SK-N-SH treated with all-trans-retinoic acid at 6 μM for 48 hours (cell line): ENCODE measurements around the gene CTIF.

Experiments used
- ATAC-seq: fragments of 200-7000 bp; cut with Tn5 transposase; 3 replicates; pipeline ENCODE4 v1.9.1; 2020; ENCODE audit warnings: mild to moderate bottlenecking, moderate library complexity
- ARNTL ChIP-seq: fragments of 450-650 bp; formaldehyde crosslinking; IDR thresholded peaks from 2 replicates; pipeline ENCODE4 v1.5.0; 2020; ENCODE audit warnings: low read depth, mild to moderate bottlenecking, moderate library complexity, borderline replicate concordance
- BACH2 ChIP-seq: fragments of 250-450 bp; sonication (Bioruptor Pico); IDR thresholded peaks from 2 replicates; pipeline ENCODE4 v1.9.0; 2021; ENCODE audit warnings: mild to moderate bottlenecking, borderline replicate concordance
- CREB5 ChIP-seq: fragments of 250-450 bp; sonication (Bioruptor Pico); IDR thresholded peaks from 2 replicates; pipeline ENCODE4 v1.5.1; 2020; ENCODE audit warnings: low read depth, mild to moderate bottlenecking, moderate library complexity
- CSDC2 ChIP-seq: fragments of 250-450 bp; sonication (Bioruptor Pico); IDR thresholded peaks from 2 replicates; pipeline ENCODE4 v1.5.0; 2020; ENCODE audit warnings: mild to moderate bottlenecking, moderate library complexity
- CSRNP3 ChIP-seq: fragments of 250-450 bp; sonication (Bioruptor Pico); IDR thresholded peaks from 2 replicates; pipeline ENCODE4 v1.5.1; 2021; ENCODE audit warnings: mild to moderate bottlenecking, moderate library complexity
- ESRRG ChIP-seq: fragments of 250-450 bp; sonication (Bioruptor Pico); IDR thresholded peaks from 2 replicates; pipeline ENCODE4 v1.6.1; 2021; ENCODE audit warnings: mild to moderate bottlenecking
- GLIS3 ChIP-seq: fragments of 250-450 bp; sonication (Bioruptor Pico); IDR thresholded peaks from 2 replicates; pipeline ENCODE4 v1.5.0; 2020; ENCODE audit warnings: mild to moderate bottlenecking, moderate library complexity
- ISL1 ChIP-seq: fragments of 250-450 bp; sonication (Bioruptor Pico); IDR thresholded peaks from 2 replicates; pipeline ENCODE4 v2.1.2; 2022; ENCODE audit warnings: mild to moderate bottlenecking, moderate library complexity
- PATZ1 ChIP-seq: fragments of 250-450 bp; sonication (Bioruptor Pico); IDR thresholded peaks from 2 replicates; pipeline ENCODE4 v1.8.0; 2020; ENCODE audit warnings: mild to moderate bottlenecking, moderate library complexity, borderline replicate concordance
- POU6F1 ChIP-seq: fragments of 250-450 bp; sonication (Bioruptor Pico); IDR thresholded peaks from 2 replicates; pipeline ENCODE4 v1.8.0; 2021; ENCODE audit warnings: low read depth, mild to moderate bottlenecking, moderate library complexity, borderline replicate concordance
- PPARA ChIP-seq: fragments of 250-450 bp; sonication (Bioruptor Pico); IDR thresholded peaks from 2 replicates; pipeline ENCODE4 v1.5.0; 2020; ENCODE audit warnings: mild to moderate bottlenecking, borderline replicate concordance
- RARB ChIP-seq: fragments of 250-450 bp; sonication (Bioruptor Pico); IDR thresholded peaks from 2 replicates; pipeline ENCODE4 v1.8.0; 2021; ENCODE audit warnings: mild to moderate bottlenecking, moderate library complexity
- SNAI2 ChIP-seq: fragments of 250-450 bp; sonication (Bioruptor Pico); IDR thresholded peaks from 2 replicates; pipeline ENCODE4 v1.5.0; 2020; ENCODE audit warnings: mild to moderate bottlenecking, moderate library complexity
- TCF4 ChIP-seq: fragments of 250-450 bp; sonication (Bioruptor Pico); IDR thresholded peaks from 2 replicates; pipeline ENCODE4 v1.8.0; 2021; ENCODE audit warnings: mild to moderate bottlenecking, moderate library complexity, borderline replicate concordance
- TOX ChIP-seq: fragments of 250-450 bp; sonication (Bioruptor Pico); IDR thresholded peaks from 2 replicates; pipeline ENCODE4 v1.8.0; 2021; ENCODE audit warnings: mild to moderate bottlenecking, moderate library complexity, borderline replicate concordance
- TSHZ2 ChIP-seq: fragments of 250-450 bp; sonication (Bioruptor Pico); IDR thresholded peaks from 2 replicates; pipeline ENCODE4 v1.5.0; 2020; ENCODE audit warnings: mild to moderate bottlenecking, moderate library complexity
- ZC3H10 ChIP-seq: fragments of 250-450 bp; sonication (Bioruptor Pico); IDR thresholded peaks from 2 replicates; pipeline ENCODE4 v1.5.1; 2021; ENCODE audit warnings: mild to moderate bottlenecking, moderate library complexity
- ZFP3 ChIP-seq: fragments of 250-450 bp; sonication (Bioruptor Pico); IDR thresholded peaks from 2 replicates; pipeline ENCODE4 v1.5.0; 2020; ENCODE audit warnings: mild to moderate bottlenecking, moderate library complexity
- ZFP30 ChIP-seq: fragments of 450-650 bp; formaldehyde crosslinking; IDR thresholded peaks from 2 replicates; pipeline ENCODE4 v1.5.0; 2022; ENCODE audit warnings: mild to moderate bottlenecking, moderate library complexity
- ZNF565 ChIP-seq: fragments of 450-650 bp; formaldehyde crosslinking; conservative IDR thresholded peaks from 2 replicates; pipeline ENCODE4 v1.5.0; 2020; ENCODE audit warnings: low read depth, mild to moderate bottlenecking, moderate library complexity
- ZNF70 ChIP-seq: fragments of 450-650 bp; formaldehyde crosslinking; IDR thresholded peaks from 2 replicates; pipeline ENCODE4 v1.5.0; 2020; ENCODE audit warnings: mild to moderate bottlenecking, moderate library complexity
- ZNF8 ChIP-seq: fragments of 450-650 bp; formaldehyde crosslinking; IDR thresholded peaks from 2 replicates; pipeline ENCODE4 v1.5.0; 2020; ENCODE audit warnings: mild to moderate bottlenecking, moderate library complexity

Gene CTIF

GRCh38 chr18:48908916-48909315 lies 370.1 kb downstream of the CTIF start:
- no peak for ATAC-seq
- TF ChIP-seq CSRNP3 (CRISPR knock-in tag), result no peak
- no peak for TF ChIP-seq BACH2 (CRISPR knock-in tag)
- TF ChIP-seq PATZ1, result no peak
- no peak for TF ChIP-seq ZNF70 (CRISPR knock-in tag)
- TF ChIP-seq CREB5 (CRISPR knock-in tag), result no peak
- no peak for TF ChIP-seq RARB (CRISPR knock-in tag)
- no peak for TF ChIP-seq ZFP3 (CRISPR knock-in tag)
- TF ChIP-seq ISL1 (CRISPR knock-in tag), result no peak

- TF ChIP-seq CSRNP3 (CRISPR knock-in tag), result no peak
- TF ChIP-seq ZNF565 (CRISPR knock-in tag), result no peak
- no peak for TF ChIP-seq PATZ1
- no peak for TF ChIP-seq RARB (CRISPR knock-in tag)
- TF ChIP-seq ESRRG (CRISPR knock-in tag), result no peak
- TF ChIP-seq ZFP3 (CRISPR knock-in tag), result no peak
- no peak for TF ChIP-seq CSDC2
- TF ChIP-seq ARNTL (CRISPR knock-in tag), result no peak
- no peak for TF ChIP-seq PPARA (CRISPR knock-in tag)
- TF ChIP-seq ISL1 (CRISPR knock-in tag), result no peak
- TF ChIP-seq CREB5 (CRISPR knock-in tag), result no peak
- no peak for TF ChIP-seq ZNF8 (CRISPR knock-in tag)
- ATAC-seq, result no peak
Observed at GRCh38 chr18:48909721-48910120, 370.9 kb downstream of the CTIF start.

GRCh38 chr18:48910972-48911545 lies 372.2 kb downstream of the CTIF start:
- no peak for ATAC-seq
- TF ChIP-seq ZC3H10 (CRISPR knock-in tag) (no peak), ISL1 (CRISPR knock-in tag) (no peak), SNAI2 (no peak), TCF4 (CRISPR knock-in tag) (no peak), CREB5 (CRISPR knock-in tag) (no peak), GLIS3 (no peak), TSHZ2 (CRISPR knock-in tag) (no peak), RARB (CRISPR knock-in tag) (no peak), POU6F1 (CRISPR knock-in tag) (no peak), ZNF565 (CRISPR knock-in tag) (no peak), ZFP3 (CRISPR knock-in tag) (no peak), ZFP30 (CRISPR knock-in tag) (no peak), TOX (CRISPR knock-in tag) (no peak), ZNF70 (CRISPR knock-in tag) (no peak)
- TF ChIP-seq, all 23 proteins: peak for 0
